Measurements from ENCODE around the gene HSD11B2. TPM values are rescaled to one million over a fixed set of nuclear protein-coding genes. Genes with fewer than 3 reads are reported as not detected.

HSD11B2 gene
- total RNA-seq, 1 donor from 2014 or later, result 6.1 TPM

DNA sequence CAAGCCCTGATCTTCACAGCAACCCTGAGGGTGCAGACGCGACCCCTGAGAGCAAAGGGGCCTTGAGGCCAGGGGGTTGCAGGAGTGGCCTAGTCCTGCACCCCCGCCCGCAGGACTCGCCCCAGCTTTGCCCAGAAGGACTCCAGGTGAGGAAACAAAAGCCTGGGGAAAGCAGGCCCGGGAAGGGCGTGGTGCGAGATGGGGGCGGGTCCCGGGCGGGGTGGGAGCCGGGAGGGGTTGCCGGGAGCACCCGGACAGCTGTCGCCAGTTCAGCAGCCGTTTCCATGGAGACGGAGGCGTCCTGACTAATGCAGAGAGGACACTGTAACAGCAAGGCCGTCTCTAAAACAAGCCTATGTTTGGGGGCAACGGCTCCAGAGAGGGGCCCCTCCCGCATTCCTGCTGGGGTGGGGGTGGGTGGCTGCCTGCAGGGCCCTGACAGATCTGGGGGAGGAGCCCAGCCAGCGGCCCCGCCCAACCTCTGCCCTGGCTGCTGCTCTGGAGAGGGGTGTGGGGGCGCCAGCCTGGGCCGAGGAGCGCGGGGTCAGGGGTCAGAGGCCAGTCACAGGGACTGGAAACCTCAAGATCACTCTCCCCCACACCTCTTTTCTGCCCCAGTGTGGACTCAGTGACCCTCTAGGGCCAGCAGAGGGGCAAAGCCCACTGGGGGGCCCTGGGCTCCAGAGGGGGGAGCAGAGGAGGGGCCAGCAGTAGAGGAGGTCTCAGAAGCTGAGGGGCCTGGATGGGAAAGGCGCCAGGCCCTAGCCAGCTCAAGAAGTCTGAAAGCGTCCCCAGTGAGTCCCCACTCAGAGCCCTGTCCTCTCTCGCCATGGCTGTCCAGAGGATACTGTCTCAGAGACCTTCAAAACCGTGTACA, 34.5 kb upstream of the HSD11B2 start:
- DNase-seq (ENCODE audit: low read depth), result peak; percentile 99

- DNase-seq (ENCODE audit: low read depth), result peak; percentile 45
Measured at GRCh38 chr16:67397036-67397801, 33.7 kb upstream of the HSD11B2 start.

DNA sequence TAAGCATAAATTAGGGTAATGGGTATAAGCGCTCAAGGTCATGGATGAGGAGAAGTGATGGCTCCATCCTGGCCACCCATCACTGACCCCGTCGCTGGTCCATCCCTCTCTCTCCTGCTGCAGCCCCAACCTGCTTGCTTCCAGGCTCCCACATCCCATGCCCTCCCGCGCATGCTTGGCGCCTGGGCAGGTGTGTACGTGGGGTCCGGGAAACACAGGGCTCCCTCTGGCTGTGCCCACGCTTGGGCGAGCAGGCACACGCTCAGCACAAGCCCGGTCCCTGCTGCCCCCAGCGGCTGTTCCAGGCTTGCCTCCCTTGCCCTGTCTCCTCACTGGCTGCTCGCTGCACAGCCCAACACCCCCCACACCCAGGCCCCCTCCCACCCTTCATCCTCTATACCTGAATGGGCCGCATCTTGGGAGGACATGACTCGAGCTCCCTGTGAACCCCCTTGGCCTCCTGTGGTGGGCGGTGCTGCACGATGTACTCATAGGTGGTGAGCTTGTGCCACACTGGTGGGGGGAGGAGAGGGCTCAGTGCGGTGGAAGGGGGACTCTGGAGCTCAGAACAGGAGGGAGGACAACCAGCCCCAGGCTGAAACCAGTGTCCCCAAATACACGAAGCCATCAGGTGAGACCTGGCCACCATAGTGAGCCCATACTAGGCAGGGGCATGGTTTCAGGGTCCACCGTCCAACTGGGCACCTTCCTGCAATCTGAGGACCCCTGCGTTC, 32.9 kb upstream of the HSD11B2 start:
- no peak for DNase-seq (ENCODE audit: low read depth)

DNA sequence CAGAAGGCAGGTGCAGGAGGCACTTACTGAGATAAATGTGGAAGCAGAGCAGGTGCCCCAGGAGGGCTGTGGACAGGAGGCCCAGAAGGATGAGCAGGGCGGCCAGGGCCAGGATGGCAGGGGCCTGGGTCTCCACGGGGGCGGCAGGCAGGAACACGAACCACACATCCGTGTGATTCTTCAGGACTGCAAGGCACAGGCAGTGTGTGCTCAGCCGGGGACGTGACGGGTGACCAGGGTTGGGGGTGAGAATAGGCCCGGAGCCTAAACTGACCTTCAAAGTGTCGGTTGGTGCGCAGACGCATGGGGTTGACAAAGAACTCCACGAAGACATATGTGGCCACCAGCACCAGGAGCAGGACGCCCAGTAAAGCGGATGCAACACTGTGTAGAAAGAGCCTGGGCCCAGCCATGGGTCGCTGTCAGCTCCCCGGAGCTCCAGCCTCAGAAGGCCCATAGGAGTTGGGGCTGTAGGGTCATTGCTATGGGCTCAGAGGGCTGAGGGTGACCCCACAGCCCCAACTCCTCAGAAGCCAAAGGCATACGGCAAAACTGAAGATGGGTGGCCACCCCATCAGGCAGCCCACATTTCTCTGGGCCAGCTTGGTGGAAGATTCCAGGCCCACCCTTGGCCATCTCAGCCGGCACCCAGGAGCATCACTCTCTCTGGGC, 32.2 kb upstream of the HSD11B2 start:
- DNase-seq (ENCODE audit: low read depth), result no peak

- no peak for DNase-seq (ENCODE audit: low read depth)
Measured at GRCh38 chr16:67399218-67399733, 31.6 kb upstream of the HSD11B2 start.

GRCh38 chr16:67399749-67400704, 30.9 kb upstream of the HSD11B2 start:
- DNase-seq (ENCODE audit: low read depth), result peak; percentile 83

DNA sequence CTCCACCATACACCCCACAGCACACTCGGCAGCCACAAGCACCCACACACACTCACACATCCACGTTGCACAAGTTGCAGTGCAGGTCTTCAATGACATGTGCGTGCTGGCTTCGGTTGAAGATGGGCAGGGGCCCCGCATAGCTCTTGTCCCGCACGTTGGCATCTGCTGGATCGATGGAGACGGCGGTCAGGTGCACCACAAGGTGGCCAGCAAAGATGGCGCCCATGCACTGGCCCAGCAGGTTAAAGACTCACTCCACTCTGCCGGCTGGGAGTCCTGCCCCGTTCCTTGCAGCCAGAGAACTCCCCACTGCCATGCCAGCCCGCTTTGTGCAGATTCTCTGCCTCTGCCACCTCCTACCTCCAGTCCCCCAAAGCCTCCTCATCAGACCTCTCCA, 30.0 kb upstream of the HSD11B2 start:
- no peak for DNase-seq (ENCODE audit: low read depth)

DNA sequence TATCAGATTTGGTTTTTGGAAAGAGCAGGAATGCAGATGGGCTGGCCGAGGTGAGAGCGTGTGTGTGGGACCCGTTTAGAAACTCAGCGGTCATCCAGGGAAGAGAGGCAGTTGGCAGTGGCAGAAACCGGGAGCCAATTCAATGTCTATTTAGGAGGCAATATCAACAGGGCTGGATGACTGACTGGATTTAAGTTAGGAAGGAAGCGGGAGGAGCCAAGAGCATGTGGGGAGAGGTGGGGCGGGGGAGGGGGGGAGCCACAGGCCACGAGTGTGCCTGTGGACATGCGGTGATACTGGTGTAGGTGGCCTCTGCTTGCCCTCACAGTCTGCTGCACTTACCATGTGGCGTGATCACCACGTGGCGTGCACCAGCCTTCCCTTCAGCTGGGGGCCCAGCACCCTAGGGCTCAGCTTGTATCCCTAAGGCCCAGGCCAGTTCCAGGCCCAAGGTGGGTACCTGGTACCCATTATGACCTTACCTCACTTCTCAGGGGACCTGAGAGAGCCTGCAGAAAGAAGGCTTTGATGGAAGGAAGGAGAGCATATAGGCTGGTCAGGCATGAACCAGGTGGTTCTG, 26.9 kb upstream of the HSD11B2 start:
- DNase-seq (ENCODE audit: low read depth), result no peak

DNA sequence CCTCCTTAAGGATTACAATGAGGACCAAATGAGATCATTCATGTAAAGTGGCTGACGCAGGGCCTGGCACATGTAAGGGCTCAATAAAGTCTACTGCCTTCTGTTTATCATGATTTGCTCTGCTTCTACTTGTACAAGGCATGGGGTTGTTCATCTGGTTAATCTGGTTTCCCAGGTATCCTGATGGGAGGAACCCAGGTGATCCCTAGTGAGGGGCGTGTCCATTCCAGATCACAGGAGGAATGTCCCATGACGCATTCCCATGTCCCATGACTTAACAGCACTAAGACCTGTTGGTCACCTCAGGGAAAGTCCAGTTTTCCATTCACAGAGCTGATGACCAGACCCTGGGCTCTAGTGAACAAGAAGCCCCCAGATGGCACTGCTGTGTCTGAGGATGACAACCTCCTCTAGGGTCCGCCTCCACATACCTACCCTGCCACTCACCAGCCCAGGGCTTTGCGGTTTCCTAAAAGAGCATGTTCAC, 26.1 kb upstream of the HSD11B2 start:
- no peak for DNase-seq (ENCODE audit: low read depth)

DNA sequence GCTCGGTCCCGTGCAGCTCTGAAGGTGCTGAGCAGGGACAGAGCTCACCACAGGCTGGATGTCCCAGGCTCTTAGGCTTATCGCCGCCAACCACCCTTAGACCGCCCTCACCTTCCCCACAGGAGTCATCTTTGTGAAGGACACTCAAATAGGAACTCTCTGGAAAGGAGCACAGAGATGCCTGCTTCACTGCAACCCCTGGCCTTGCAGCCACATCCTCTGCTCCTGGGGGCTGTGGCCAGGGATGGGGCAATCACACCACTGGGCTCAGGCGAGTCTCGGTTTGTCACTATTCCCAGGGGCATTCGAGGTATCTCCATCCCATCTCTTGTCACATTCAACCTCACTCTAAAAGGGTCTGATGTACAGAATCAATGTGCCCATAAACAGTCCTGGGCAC, 25.6 kb upstream of the HSD11B2 start:
- DNase-seq (ENCODE audit: low read depth), result no peak

DNA sequence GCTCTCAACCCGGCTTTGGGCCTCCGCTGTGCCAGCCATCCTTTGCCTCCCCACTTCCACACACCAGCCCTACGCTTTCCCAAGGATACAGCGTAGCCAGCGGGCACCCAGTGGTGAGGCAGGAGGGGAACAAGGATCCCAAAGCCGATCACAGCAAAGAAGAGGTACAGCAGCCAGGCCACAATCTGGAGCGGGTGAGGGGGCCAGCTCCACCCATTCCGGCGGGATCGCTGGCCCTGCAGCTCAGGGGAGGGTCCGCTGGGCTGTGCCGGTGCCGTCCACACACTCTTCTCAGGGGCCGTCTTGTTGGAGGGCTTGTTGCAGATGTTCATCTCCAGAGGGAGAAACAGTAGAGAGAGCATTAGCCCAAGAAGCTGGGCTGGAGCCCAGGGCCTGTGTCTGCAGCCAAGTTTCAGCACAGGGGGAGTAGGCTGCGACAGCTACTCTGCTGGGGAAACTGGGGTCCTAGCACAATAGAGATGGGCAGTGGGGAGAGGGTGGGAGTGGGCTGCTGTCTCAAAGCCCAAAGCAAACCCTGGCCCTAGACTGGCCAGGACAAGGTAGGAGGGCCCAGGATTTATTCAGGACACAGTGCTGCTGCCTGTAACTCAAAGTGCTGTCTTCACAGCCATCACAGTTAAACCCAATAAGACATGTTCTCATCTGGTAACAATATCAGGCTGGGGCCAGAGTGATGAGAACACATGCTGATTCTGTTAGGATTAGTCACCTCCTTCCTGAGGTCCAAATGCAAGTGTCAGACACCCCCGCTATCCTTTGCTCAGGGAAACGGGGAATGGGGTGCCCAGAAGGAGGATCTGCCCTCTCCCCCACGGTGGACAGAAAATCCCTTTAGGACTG, 24.6 kb upstream of the HSD11B2 start:
- peak; percentile 91 for DNase-seq (ENCODE audit: low read depth)

- DNase-seq (ENCODE audit: low read depth), result no peak
Measured at GRCh38 chr16:67407176-67407787, 23.6 kb upstream of the HSD11B2 start.

DNA sequence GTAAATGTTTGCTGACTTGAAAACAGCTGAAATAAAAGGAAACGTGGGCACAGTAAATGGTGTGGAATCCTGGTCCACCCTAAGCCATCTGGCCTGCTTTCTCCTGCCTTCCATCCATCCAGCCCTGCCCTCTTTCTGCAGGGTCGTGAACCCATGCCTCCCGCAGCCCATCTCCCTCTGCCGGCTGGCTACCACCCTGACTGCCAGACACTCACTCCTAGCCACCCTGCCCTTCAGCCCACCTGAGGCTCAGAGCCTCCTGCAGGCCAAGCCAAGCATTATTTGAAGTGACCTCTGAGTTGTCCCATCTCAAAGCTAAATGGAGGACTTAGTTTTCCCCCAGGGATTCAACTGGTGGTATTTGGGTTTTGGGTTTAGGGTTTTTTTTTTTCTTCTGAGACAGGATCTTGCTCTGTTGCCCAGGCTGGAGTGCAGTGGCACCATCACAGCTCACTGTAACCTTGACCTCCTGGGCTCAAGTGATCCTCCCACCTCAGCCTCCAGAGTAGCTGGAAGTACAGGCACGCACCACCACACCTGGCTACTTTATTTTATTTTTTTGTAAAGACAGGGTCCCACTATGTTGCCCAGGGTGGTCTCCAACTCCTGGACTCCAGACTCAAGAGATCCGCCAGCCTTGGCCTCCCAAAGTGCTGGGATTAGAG, 23.0 kb upstream of the HSD11B2 start:
- no peak for DNase-seq (ENCODE audit: low read depth)

GRCh38 chr16:67409631-67410030, 21.3 kb upstream of the HSD11B2 start:
- no peak for DNase-seq (ENCODE audit: low read depth)

DNA sequence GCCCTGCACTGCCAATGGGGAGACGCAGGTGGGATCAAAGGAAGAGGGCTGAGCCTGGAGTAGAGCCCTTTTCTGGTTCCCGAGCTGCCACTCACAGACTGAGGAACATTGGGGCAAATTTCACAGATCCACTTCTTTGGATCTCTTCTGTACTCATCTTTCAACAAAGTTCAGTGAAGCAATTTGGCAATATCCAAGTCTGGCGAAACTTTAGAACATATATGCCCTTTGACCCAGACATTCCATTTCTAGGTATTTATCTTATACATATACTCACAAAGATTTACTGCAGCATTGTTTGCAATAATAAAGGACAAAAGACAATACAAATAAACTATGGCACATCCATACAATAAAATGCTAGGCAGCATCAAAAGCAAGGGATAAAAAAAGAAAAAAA, 19.6 kb upstream of the HSD11B2 start:
- DNase-seq (ENCODE audit: low read depth), result no peak

DNA sequence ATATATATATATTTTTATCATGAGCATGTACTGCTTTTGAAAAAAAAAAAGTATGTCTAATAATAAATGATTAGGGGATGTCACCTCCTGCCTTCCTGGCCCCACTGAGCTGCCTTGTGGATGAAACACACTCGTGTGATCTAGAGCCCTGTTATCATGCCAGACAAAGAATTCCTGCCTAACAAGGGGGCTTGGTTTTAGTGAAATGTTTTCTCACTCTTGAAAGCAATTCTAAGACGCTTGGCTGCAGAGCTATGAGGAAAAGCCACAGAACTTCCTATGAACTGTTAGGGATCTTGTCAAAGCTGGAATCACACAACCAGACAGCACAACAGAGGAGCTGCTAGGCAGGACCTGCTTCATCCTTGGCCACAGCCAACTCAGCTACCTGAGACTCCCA, 18.6 kb upstream of the HSD11B2 start:
- DNase-seq (ENCODE audit: low read depth), result no peak
